ENCODE data around the gene OTC.

- TF ChIP-seq POLR2A (IDR thresholded peaks at IDR 0.05) (no peak), CTCF (IDR thresholded peaks at IDR 0.05) (no peak)
Measured at GRCh38 chrX:38371641-38372040, 19.2 kb downstream of the OTC start.

All from heart left ventricle (tissue), 13 donors.